ENCODE measurements around the gene IFT122.
"Not testable (repeated sequence)": the region's sequence is repeated elsewhere in the genome, so short reads cannot be mapped to it uniquely, and the experiment has no call there.

IFT122 gene

GRCh38 chr3:129481766-129482332 lies 41.8 kb downstream of the IFT122 start:
- TF ChIP-seq, protein P1, sequence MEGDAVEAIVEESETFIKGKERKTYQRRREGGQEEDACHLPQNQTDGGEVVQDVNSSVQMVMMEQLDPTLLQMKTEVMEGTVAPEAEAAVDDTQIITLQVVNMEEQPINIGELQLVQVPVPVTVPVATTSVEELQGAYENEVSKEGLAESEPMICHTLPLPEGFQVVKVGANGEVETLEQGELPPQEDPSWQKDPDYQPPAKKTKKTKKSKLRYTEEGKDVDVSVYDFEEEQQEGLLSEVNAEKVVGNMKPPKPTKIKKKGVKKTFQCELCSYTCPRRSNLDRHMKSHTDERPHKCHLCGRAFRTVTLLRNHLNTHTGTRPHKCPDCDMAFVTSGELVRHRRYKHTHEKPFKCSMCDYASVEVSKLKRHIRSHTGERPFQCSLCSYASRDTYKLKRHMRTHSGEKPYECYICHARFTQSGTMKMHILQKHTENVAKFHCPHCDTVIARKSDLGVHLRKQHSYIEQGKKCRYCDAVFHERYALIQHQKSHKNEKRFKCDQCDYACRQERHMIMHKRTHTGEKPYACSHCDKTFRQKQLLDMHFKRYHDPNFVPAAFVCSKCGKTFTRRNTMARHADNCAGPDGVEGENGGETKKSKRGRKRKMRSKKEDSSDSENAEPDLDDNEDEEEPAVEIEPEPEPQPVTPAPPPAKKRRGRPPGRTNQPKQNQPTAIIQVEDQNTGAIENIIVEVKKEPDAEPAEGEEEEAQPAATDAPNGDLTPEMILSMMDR (IDR thresholded peaks at IDR 0.05; ENCODE audit: low read length, missing control alignments): no peak
- peak; percentile 85 for DNase-seq (ENCODE audit: low read depth)
- H3K4me3 ChIP-seq (replicated peaks; ENCODE audit: low read depth, low read length): no peak overlapping the region

DNA sequence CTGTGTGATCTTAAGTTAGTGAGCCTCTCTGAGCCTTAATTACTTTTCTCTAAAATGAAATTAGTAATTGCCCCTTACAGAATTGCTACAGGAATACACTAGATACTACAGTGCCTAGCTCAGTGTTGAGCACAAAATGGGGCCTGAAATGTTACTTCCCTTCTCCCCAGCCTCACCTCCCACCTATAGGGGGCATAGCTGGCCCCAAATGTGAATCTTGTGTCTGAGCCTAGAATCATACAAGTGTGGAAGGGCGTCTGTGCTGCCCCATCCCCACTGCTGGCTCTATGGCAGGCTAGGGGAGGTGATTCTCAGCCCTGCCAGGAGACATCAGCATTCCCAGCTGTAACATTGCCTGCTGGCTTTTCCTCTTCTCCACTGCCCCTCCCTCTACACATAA lies 42.7 kb downstream of the IFT122 start:
- TF ChIP-seq, protein P1 (IDR thresholded peaks at IDR 0.05; ENCODE audit: low read length, missing control alignments): peak; percentile 14
- DNase-seq (ENCODE audit: low read depth): no peak
- no peak overlapping the region for H3K4me3 ChIP-seq (replicated peaks; ENCODE audit: low read depth, low read length)

DNA sequence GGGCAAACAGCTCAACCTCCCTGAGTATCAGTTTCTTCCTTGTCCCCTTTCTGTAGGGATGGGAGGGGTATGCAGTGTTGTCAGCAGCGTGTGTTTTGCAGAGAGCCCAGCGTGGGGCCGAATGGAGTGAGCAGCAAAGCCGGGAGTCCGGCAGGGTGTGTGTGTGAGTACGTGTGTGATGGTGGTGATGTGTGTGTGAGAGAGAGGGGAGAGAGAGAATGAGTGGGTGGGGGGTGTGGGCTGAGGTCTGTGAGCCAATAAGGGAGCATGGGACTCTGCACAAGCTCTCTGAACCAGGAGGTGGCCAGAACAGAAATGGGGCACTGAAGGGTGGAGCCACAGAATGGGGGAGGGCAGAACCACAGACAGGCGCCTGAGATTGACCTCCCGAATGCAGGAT lies 43.8 kb downstream of the IFT122 start:
- H3K4me3 ChIP-seq (replicated peaks; ENCODE audit: low read depth, low read length): no peak overlapping the region
- TF ChIP-seq, protein P1 (IDR thresholded peaks at IDR 0.05; ENCODE audit: low read length, missing control alignments): no peak
- no peak for DNase-seq (ENCODE audit: low read depth)

DNA sequence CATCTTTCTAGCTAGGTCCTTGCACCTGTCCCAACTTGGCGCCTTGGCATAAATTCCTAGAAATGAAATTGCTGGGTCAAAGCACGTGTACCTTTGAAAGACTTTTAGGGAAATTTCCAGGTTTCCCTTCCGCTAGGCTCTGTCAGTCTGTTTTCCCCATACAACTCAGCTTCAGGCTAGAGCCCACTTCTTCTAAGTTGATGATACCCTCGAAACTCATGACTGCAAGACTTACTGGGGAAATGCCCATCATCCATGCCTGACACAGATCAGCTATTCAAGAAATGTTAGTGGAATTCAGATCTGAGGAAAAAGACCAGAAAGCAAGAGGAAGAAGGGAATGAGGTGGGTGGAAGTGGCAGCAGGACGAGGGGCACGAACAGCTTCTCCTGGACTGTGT lies 45.1 kb downstream of the IFT122 start:
- H3K4me3 ChIP-seq (replicated peaks; ENCODE audit: low read depth, low read length); DNase-seq (ENCODE audit: low read depth): not testable (repeated sequence)

DNA sequence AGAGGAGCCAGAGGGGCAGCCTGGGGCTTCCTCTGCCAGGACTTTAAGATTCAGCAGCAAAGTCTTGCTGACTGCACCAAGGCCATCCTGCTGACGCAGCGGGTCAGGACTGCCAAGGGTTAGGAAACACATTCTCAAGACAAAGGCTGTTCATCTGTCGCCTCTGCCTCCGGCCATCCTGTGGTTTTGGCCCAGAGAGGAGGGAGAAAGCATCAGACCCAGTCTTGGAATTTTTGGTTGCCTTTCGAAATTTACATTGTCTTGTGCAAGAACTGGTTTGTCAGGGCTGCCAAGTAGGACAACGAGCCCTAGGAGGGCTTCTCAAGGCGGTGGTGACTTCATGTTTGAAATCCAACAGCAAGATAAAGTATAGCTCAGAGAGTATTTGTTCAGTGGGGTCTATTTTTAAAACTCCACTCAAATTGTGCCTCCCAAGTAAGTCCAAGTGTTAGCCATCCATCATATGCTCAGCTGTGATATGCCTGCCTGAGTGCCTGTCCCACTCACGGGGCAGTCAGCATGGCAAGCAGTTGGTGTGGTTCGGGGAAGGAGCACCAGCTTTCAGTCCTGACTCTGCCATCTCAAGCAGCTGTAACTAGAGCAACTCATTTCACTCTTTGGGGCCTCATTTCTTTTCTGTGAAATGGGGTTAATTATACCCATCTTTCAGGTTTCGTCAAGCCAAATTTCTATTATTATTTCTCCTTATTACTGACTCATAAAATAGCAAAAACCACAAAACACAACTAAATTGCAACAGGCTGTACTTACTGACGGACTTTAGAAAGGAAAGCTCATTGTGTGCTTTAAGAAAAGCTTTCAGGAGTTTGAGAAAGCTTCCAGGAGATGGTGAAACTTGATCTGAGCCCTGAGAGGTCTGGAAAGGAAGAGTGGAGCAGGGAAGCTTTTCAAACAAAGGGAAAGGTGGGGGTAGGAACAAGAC lies 46.0 kb downstream of the IFT122 start:
- TF ChIP-seq, protein P1 (IDR thresholded peaks at IDR 0.05; ENCODE audit: low read length, missing control alignments): no peak
- peak; percentile 99 for DNase-seq (ENCODE audit: low read depth)
- H3K4me3 ChIP-seq (replicated peaks; ENCODE audit: low read depth, low read length): peak overlapping the region; percentile 6

- TF ChIP-seq, protein P1 (IDR thresholded peaks at IDR 0.05; ENCODE audit: low read length, missing control alignments): no peak
- peak overlapping the region; percentile 7 for H3K4me3 ChIP-seq (replicated peaks; ENCODE audit: low read depth, low read length)
- DNase-seq (ENCODE audit: low read depth): no peak
These were observed 46.6 kb downstream of the IFT122 start for GRCh38 chr3:129486664-129487035.

DNA sequence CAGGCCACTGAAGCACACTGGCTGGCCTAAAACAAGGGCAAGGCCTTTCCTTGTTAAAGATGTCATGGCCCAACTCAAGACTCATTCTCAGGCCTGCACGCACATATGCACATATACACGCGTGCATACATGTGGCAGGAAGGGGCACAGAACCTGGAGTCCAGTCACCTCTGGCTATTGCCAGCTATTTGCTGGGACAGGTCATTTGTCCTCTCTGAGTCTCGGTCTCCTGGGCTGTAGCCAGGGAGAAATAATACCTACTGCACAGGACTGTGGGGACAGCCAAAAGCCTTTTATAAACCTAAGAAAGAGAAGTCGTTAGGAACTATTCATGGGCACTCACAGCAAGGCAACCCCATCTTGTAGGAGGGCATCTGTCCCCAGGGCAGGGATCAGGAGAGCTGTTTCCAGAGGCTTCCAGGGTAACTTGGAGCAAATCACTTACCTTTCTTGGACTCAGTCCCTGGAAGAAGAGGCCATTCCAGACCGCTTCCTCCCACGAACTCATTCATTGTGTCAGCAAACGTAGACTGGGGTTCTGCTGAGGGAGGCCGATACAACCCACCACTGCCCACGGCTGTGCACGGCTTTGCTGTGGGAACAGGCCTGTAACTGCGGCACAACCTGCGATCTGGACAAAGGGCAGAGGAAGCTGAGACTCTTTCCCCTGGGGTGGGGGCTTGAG lies 47.3 kb downstream of the IFT122 start:
- no peak overlapping the region for H3K4me3 ChIP-seq (replicated peaks; ENCODE audit: low read depth, low read length)
- TF ChIP-seq, protein P1 (IDR thresholded peaks at IDR 0.05; ENCODE audit: low read length, missing control alignments): no peak
- DNase-seq (ENCODE audit: low read depth): no peak

DNA sequence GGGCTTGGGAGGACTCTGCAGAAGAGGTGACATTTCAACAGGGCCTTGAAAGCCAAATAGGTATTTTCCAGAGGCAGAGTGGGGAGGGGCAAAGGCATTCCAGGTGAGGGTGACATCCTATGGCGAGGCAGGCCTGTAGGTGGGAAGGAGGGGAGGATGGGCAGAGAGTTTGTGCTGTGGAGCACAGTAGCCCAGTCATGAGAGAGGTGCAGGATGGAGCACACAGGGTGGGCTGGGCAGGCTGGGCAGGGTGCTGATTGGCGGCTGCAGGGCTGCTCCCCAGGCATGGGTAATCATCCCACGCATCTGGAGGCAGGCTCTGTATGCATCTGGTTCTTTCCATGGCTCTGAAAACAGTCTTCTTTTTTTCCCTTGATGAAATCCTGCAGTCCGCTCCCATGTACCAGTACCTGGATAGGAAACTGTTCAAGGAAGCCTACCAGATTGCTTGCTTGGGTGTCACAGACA lies 47.9 kb downstream of the IFT122 start:
- H3K4me3 ChIP-seq (replicated peaks; ENCODE audit: low read depth, low read length); DNase-seq (ENCODE audit: low read depth): not testable (repeated sequence)

GRCh38 chr3:129489258-129489657 lies 49.2 kb downstream of the IFT122 start:
- not testable (repeated sequence) for H3K4me3 ChIP-seq (replicated peaks; ENCODE audit: low read depth, low read length); DNase-seq (ENCODE audit: low read depth)

Measured in fibroblast of pulmonary artery (primary cell).